GM12891 (cell line): ENCODE data around the gene SCP2.

ENCODE experiments used
- POLR2A ChIP-seq: IDR thresholded peaks from 2 replicates; pipeline ENCODE4 v1.6.1; 2011; ENCODE audit warnings: low read depth, low read length, control low read depth
- TAF1 ChIP-seq: IDR thresholded peaks from 2 replicates; pipeline ENCODE4 v1.6.1; 2011; ENCODE audit warnings: low read depth, low read length, control low read depth

DNA sequence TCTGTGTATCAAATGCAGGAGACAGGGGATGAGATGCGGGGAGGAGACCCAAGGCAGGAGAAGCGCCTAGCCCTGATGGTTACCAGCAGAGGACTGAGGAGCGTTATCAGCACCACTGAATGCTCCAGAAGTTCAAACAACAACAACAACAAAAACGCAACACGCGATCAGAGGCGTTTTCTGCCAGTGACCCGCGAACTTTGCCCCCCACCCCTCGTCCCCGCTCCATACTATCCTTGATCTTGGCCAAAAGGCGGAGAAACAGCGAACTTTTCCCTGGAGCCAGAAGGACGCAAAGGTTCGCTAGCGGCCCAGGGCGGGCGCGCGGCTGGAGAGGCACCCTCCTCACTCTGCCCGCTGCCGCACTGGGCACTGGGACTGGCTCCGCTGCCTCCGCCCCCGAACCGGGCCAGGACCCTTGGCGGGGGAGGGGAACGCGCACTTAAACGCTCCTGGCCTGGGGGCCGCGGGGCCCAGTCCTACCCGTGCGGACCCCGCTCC is 6.2 kb upstream of the SCP2 start:
- TF ChIP-seq POLR2A (no peak), TAF1 (no peak)
